Heart left ventricle (tissue), 13 donors: ENCODE results near the gene MCU.

Source experiments
- CTCF ChIP-seq, 12 donors: fragments of 200-600 bp; sonication (generic) in 4 of 12; IDR thresholded peaks; one replicate each; pipeline versions ENCODE4 v1.5.0 to v1.8.0; 2018 to 2022; ENCODE audit warnings: antibody characterized with exemption in 12 of 12, mild to moderate bottlenecking in 5 of 12
- POLR2A ChIP-seq, 2 donors: fragments of 450-650 bp; IDR thresholded peaks; one replicate each; pipeline ENCODE4 v1.6.1; 2017; ENCODE audit warnings: antibody characterized with exemption in 2 of 2, mild to moderate bottlenecking in 2 of 2, moderate library complexity in 2 of 2
- donor health status: ischemic (EF 13 %, LVEDD 7.1; RV severe dilation, severe dysfunction).
- donor health status: DM: no; HTN: yes; CAD: no.
- donor health status: DM: no; HTN: no; CAD: no.
- donor health status: ischemic (EF 25% LVEDD 6.9; RV normal size, moderate dysfunction).
- donor health status: ischemic (EF 25% LVEDD 5.7; RV mildly dilated, moderate dysfunction).
- donor health status: ischemic (EF 35%, LVEDD 5.7; RV mildly dilated, moderate dysfunction).
- donor health status: nonischemic (EF 11% LVEDD 7.7; RV severe dilation, severe dysfunction).
- donor health status: DM: yes; HTN: yes; CAD: no.
- donor health status: PGD.
- donor health status: ischemic (EF 29% LVEDD 5.4; RV normal size, mild dysfunction).
- donor health status: nonischemic (EF 23%, LVEDD 6.1; RV moderate dilation, normal function).

GRCh38 chr10:72906446-72906845 lies 214.5 kb downstream of the MCU start:
- TF ChIP-seq CTCF (IDR thresholded peaks at IDR 0.05): no peak
- TF ChIP-seq POLR2A (IDR thresholded peaks at IDR 0.05): no peak
